ENCODE data around the gene TOX4. TPM values are rescaled to one million over a fixed set of nuclear protein-coding genes. Genes with fewer than 3 reads are reported as not detected.

The TOX4 gene
- total and polyA plus RNA-seq, 12 donors, result 14.9 to 104 (median 93.8) TPM

DNA sequence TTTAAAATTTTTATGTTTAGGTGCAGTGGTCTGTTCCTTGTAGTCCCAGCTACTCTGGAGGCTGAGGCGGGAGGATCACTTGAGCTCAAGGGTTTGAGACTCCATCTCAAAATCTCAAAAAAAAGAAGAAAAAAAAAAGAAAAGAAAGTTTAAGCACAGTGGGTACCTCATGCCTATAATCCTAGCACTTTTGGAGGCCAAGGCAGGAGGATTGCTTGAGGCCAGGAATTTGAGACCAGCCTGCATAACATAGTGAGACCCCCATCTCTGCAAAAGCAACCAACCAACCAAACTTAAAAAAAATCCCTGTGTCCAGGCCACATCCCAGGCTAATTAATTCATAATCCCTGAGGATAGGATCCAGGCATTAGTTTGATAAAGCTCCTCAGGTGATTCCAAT, 52.5 kb downstream of the TOX4 start:
- WGBS, 2 donors, result 87 to 97% methylated on average over 1 of the region's 1 CpG

DNA sequence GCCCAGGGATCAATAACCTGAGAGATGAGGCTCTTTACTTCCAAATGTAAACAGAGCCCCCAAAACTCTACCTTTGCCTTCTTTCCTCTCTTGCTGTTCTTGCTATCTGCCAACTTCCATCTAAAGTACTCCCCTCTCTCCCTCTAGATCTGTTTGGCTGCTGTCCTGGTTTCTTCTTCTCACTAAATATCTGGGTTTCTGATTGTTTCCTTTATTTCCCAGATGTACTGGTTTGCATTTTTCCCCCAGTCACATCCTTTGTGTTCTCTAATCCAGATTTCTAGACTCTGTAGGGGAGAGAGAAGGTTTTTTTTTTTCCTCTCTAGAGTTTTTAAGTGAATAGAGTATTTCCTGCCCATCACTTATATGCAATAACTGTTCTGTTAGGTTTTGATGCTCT, 56.3 kb downstream of the TOX4 start:
- no peak for DNase-seq
- TF ChIP-seq, protein P1, sequence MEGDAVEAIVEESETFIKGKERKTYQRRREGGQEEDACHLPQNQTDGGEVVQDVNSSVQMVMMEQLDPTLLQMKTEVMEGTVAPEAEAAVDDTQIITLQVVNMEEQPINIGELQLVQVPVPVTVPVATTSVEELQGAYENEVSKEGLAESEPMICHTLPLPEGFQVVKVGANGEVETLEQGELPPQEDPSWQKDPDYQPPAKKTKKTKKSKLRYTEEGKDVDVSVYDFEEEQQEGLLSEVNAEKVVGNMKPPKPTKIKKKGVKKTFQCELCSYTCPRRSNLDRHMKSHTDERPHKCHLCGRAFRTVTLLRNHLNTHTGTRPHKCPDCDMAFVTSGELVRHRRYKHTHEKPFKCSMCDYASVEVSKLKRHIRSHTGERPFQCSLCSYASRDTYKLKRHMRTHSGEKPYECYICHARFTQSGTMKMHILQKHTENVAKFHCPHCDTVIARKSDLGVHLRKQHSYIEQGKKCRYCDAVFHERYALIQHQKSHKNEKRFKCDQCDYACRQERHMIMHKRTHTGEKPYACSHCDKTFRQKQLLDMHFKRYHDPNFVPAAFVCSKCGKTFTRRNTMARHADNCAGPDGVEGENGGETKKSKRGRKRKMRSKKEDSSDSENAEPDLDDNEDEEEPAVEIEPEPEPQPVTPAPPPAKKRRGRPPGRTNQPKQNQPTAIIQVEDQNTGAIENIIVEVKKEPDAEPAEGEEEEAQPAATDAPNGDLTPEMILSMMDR (IDR thresholded peaks at IDR 0.05), result no peak
- no peak for ATAC-seq
- Histone ChIP-seq H3K9me3 (no peaks in the 10 kb centered on the region), H3K4me1 (peaks cover 0 to 14% (median 6%) of the 10 kb centered on the region in 9 donors), H3K27me3 (peaks cover 0 to 64% (median 56%) of the 10 kb centered on the region in 7 donors), H3K36me3 (no peaks in the 10 kb centered on the region), H3K27ac (no peak overlapping the region), H3K4me3 (no peak overlapping the region)
- intact Hi-C loops (cut with DNase I), result no loop called here

More for the DNA sequence above, 52.5 kb downstream of the TOX4 start:
- H3K27ac ChIP-seq, result no peak overlapping the region
- ATAC-seq, result no peak
- H3K4me1 ChIP-seq, result peaks cover 0 to 16% (median 6%) of the 10 kb centered on the region in 9 donors
- no peaks in the 10 kb centered on the region for H3K9me3 ChIP-seq
- TF ChIP-seq, protein P1 (IDR thresholded peaks at IDR 0.05), result no peak
- no peak for DNase-seq
- intact Hi-C loops (cut with DNase I), result no loop called here
- H3K36me3 ChIP-seq, result no peaks in the 10 kb centered on the region
- peaks cover 0 to 34% (median 21%) of the 10 kb centered on the region in 7 donors for H3K27me3 ChIP-seq
- H3K4me3 ChIP-seq, result no peak overlapping the region

GRCh38 chr14:21534576-21534975, 57.6 kb downstream of the TOX4 start:
- peaks cover 0 to 76% (median 68%) of the 10 kb centered on the region in 7 donors for H3K27me3 ChIP-seq
- TF ChIP-seq, protein P1 (IDR thresholded peaks at IDR 0.05), result no peak
- H3K36me3 ChIP-seq, result no peaks in the 10 kb centered on the region
- no peak overlapping the region for H3K27ac ChIP-seq
- 54 to 55% methylated on average over 4 of the region's 4 CpGs for WGBS, 2 donors
- no peak overlapping the region for H3K4me3 ChIP-seq
- DNase-seq, result no peak
- peaks cover 0 to 14% (median 6%) of the 10 kb centered on the region in 9 donors for H3K4me1 ChIP-seq
- no peaks in the 10 kb centered on the region for H3K9me3 ChIP-seq
- no peak for ATAC-seq
- intact Hi-C loops (cut with DNase I), result no loop called here

- ATAC-seq (peak in 2 of 8 donors; percentile 27 to 37), DNase-seq (no peak)
- no peaks in the 10 kb centered on the region for H3K36me3 ChIP-seq
- H3K27ac ChIP-seq, result no peak overlapping the region
- TF ChIP-seq, protein P1 (IDR thresholded peaks at IDR 0.05), result no peak
- 21 to 26% methylated on average over 6 of the region's 6 CpGs for WGBS, 2 donors
- H3K9me3 ChIP-seq, result no peaks in the 10 kb centered on the region
- intact Hi-C loops (cut with DNase I), result no loop called here
- H3K4me1 ChIP-seq, result peaks cover 0 to 14% (median 6%) of the 10 kb centered on the region in 9 donors
- peaks cover 0 to 87% (median 70%) of the 10 kb centered on the region in 7 donors for H3K27me3 ChIP-seq
- peak overlapping the region in 7 of 10 donors; percentile 5 to 47 (median 42) for H3K4me3 ChIP-seq
Observed at GRCh38 chr14:21535545-21536417, 58.8 kb downstream of the TOX4 start.
